Measurements from ENCODE around the gene PRKACA. TPM values are rescaled to one million over a fixed set of nuclear protein-coding genes. Genes with fewer than 3 reads are reported as not detected.
"Not testable (repeated sequence)": the region's sequence is repeated elsewhere in the genome, so short reads cannot be mapped to it uniquely, and the experiment has no call there.

Gene PRKACA
- polyA plus RNA-seq, 1 donor from 2014 or later: 1.4 TPM

DNA sequence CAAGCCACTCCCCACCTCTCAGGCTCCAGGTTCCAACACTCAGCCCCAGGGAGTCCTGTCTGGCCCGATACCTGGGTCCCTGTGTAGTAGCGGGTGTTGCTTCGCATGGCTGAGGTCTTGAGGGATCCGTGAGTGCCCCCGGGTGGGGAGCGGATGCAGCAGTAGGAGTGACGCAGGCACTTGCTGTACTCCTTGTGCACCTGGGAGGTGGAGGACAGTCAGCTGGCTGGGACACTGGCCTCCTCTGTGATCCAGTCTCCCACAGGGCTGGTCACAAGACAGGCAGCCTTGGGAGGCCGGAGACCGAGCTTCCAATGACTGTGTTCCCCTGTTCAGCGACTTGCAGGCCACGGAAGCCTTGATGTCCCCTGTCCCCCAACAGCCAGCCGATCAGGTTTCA lies 35.2 kb upstream of the PRKACA start:
- Mint-ChIP-seq H3K27me3 (no peaks in the 10 kb centered on the region), H3K4me1 (peaks cover 9 to 11% (median 10%) of the 10 kb centered on the region in 3 donors), H3K4me3 (no peak overlapping the region), H3K36me3 (peaks cover 8% of the 10 kb centered on the region), H3K27ac (no peak overlapping the region), H3K9me3 (no peaks in the 10 kb centered on the region)

DNA sequence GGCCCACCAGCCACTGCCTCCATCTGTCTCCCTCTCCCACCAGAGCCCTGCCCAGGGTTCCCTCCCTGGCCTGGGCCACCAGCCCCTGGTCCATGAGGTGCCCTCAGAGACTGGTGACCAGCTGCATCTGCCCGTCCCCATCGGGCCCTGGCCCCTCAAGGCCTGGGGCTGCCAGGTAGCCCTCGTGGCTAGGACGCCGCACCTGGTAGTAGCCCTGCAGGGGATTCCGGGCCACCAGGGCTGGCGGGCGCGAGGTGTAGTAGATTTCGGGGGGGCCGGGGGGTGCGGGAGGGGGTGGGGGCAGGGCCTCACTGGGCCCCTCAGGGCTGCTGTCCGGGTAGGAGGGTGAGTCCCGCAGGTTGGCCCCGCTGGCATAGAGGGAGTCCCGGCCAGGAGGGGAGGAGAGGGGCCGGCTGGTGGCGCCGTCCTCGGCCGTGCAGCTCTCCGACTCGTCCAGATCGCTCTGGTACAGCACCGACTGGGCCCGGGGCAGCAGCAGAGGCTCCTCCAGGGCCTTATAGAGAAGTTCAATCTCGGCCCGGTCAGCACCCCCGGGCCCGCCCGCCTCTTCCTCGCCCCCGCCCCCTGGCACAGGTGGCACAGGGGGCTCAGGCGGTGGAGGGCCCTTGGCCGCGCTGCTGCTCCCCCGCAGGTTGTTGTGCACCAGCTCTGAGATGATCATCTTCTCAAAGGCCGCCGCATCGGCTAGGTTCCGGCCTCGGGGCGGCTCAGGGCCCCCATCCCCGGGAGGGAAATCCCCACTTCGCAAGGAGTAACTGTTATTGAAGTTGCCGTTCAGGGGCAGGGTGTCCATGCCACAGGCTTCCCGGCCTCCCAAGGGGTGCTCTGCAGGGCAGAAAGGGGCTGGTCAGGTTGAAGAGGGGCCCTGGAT lies 33.5 kb upstream of the PRKACA start:
- Mint-ChIP-seq H3K27ac (no peak overlapping the region), H3K27me3 (no peaks in the 10 kb centered on the region), H3K4me3 (peak overlapping the region in 1 of 4 donors; percentile 17), H3K9me3 (no peaks in the 10 kb centered on the region), H3K4me1 (peaks cover 9 to 11% (median 11%) of the 10 kb centered on the region in 3 donors), H3K36me3 (peaks cover 8% of the 10 kb centered on the region)

DNA sequence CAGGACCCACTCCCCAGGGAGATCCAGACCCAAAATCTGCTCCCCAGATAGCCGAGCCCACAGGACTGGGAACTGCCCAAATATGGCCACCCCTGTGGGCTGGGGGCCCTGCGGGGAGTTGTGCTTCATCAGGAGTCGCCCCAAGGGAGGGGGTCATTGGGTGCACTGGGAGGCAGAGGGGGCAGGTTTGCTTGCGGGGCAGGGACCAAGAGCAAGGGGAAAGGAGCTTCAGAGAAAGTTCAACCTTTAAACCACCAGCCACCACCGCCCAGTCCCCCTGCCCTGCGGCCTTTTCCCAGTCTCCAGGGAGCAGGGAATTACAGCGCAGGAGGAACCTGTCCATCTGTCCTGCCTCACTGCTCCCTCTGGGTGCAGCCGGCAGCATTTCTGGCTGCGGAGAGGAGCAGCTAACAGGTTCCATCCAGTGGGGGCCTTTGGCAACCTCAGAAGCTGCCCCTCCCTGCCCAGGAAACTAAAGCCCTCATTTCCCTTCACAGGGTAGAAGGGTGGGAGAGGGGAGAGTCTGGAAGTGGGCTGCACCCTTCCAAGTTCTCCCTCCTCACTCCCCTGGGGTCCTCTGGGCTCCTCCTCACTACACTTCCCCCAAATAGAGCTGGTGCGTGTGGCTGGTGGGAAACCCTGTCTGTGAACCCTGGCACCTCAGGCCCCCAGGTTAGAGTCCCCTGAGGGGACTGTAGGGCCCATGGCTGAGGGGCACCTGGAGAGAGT lies 32.6 kb upstream of the PRKACA start:
- H3K4me1 Mint-ChIP-seq: peaks cover 9 to 13% (median 11%) of the 10 kb centered on the region in 3 donors
- H3K9me3 Mint-ChIP-seq: no peaks in the 10 kb centered on the region
- H3K27ac Mint-ChIP-seq: no peak overlapping the region
- H3K36me3 Mint-ChIP-seq: peaks cover 7% of the 10 kb centered on the region
- H3K4me3 Mint-ChIP-seq: peak overlapping the region in 2 of 4 donors; percentile 60 to 89
- no peaks in the 10 kb centered on the region for H3K27me3 Mint-ChIP-seq

DNA sequence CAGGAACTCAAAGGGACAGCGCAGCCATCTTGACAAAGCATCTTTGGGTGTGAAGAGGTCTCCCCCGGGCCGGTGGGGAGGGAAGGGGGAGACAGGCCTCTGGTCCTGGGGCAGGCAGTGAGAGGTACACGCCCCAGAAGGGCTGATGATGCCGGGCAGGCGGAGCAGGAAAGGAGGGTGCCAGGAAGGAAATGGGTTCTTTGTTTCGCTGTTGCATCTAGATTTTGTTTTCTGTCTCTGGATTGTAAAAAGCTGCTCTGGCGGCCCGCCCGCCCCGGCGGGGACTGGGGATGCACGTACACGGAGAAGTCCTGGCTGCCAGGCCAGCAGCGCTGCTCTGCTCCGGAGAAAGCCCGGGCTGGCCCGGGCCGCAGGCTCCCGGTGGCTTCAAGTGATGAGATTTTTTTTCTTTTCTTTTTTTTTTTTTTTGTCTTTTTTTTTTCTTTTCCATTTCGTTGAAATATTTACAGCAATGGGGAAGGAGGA lies 32.0 kb upstream of the PRKACA start:
- Mint-ChIP-seq H3K9me3 (no peaks in the 10 kb centered on the region), H3K4me1 (peaks cover 9 to 13% (median 12%) of the 10 kb centered on the region in 3 donors), H3K27ac (peak overlapping the region; percentile 31 to 82 (median 37)), H3K4me3 (peak overlapping the region; percentile 65 to 89 (median 74)), H3K27me3 (no peaks in the 10 kb centered on the region), H3K36me3 (peaks cover 4% of the 10 kb centered on the region)

DNA sequence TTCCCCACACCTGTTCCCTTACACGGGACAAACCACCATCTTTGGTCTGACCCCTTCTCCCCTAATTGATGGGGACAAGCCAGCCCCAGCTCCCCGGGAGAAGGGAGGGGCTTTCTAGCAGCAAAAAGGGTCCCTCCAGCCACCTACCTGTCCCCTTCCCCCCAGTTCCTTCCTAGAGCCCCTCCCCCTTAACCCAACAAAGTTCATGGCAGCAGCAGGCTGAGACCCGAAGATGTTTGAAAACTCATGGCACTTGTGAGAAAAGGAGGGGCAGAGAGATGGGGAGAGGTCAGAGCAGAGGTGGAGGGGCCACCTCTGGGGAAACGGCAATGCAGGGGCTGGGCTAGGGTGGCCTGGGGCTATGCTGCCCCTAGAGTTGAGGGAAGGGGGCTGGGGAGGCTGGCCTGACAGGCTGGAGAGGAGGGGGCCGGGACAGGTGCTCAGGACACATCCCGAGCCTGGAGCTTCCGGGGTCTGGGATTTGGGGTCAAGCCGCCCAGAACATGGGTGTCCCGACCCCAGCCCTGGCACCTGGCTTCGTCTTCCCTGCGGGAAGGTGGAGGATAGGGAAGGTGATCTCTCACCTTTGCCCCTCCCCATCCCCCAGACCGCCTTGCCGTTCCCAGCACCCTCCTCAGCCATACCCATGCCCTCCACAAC lies 31.3 kb upstream of the PRKACA start:
- H3K27me3 Mint-ChIP-seq: no peaks in the 10 kb centered on the region
- peaks cover 4% of the 10 kb centered on the region for H3K36me3 Mint-ChIP-seq
- H3K9me3 Mint-ChIP-seq: no peaks in the 10 kb centered on the region
- H3K4me1 Mint-ChIP-seq: peaks cover 9 to 13% (median 12%) of the 10 kb centered on the region in 3 donors
- H3K27ac Mint-ChIP-seq: peak overlapping the region in 2 of 3 donors; percentile 31 to 92
- peak overlapping the region in 3 of 4 donors; percentile 65 to 89 (median 72) for H3K4me3 Mint-ChIP-seq

DNA sequence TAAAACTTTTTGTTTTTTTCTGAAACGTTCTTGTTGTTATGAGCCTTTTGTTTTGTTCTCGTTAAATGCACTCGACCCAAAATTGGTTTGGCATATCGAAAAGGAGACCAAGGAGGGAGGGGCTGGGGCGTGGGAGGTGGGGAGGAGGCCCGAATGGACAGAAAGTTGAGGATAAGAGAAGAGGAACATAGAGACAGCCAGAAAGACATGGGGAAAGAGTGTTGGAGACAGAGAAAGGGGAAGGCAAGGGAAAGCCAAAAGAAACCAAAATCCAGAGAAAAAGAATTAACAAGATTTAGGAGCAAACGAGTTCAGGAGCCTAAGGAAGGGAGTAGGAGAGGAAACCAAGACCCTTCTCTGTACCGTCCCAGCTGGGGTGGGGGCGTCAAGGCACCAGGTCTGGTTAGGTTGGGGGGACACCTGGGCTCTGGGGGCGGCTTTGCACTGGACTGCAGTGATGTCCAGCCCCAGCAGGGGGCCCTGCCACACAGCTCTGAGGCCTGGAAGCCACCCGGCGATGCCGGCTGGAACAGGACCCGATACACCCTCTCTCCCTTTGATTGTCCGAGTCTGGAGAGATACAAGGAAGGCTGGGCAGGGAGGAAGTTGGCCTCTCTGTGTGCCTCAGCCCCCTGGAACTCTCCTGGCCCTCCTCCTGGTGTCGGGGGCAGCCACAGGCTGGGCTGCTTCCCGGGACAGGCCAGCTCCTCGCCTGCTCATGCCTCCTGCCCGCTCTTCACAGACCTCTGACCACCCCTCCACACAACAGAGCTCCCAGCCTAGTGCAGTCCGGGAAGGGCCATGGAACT lies 30.4 kb upstream of the PRKACA start:
- Mint-ChIP-seq H3K36me3 (peaks cover 4% of the 10 kb centered on the region), H3K4me1 (peaks cover 9 to 13% (median 12%) of the 10 kb centered on the region in 3 donors), H3K9me3 (no peaks in the 10 kb centered on the region), H3K27ac (peak overlapping the region in 1 of 3 donors; percentile 92), H3K4me3 (peak overlapping the region in 2 of 4 donors; percentile 41 to 54), H3K27me3 (no peaks in the 10 kb centered on the region)

DNA sequence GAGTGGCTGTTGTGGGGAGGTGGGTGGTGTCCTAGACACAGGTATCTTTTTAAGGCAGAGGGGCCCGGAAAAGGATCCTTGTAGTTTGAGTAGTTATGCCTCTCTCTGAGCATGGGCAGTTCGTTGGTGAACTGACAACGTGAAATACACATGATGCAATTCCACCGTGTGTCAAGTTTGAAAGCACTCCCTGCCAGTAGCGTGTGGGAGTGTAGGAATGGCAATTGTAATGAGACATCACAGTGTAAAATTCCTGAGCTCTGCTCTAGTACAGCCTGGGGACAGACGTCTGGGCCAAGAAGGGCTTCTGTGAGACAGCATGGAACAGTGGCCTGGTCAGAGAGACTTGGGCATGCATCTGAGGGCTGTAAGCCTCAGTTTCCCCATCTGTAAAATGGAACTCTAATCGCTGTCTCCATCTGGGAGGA lies 29.2 kb upstream of the PRKACA start:
- Mint-ChIP-seq H3K36me3 (peaks cover 7% of the 10 kb centered on the region), H3K4me3 (no peak overlapping the region), H3K27ac (no peak overlapping the region), H3K9me3 (no peaks in the 10 kb centered on the region), H3K4me1 (peaks cover 9 to 13% (median 12%) of the 10 kb centered on the region in 3 donors), H3K27me3 (no peaks in the 10 kb centered on the region)

DNA sequence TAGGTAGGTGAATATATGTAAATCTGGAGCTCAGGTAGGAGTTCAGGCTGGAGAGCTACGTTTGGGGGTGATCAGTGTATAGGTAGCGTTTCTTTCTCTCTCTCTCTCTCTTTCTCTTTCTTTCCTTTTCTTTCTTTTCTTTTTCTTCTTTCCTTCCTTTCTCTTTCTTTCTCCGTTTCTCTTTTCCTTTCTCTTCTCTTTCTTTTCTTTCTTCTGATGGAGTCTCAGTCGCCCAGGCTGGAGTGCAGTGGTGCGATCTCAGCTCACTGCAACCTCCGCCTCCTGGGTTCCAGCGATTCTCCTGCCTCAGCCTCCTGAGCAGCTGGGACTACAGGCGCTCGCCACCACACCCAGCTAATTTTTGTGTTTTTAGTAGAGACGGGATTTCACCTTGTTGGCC lies 28.6 kb upstream of the PRKACA start:
- not testable (repeated sequence) for H3K9me3 Mint-ChIP-seq, H3K4me3 Mint-ChIP-seq
- peaks cover 9 to 13% (median 12%) of the 10 kb centered on the region in 3 donors for H3K4me1 Mint-ChIP-seq

DNA sequence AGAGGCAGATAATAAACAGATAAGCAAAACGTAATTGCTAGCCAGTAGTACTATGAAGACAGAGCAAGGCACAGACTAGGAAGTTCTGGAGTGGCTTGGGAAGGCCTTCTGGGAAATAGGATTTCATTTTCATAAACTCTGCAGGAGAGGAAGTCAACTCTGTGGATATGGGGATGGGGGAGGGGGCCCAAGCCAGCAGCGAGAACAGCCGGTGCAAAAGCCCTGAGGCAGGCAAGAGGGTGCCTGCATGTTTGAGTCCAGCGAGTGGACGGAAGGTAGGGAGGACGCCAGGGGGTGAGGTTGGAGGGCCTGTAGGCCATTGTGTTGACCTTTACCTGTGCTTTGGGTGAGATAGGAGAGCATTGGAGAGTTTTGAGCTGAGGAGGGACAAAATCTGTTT lies 27.8 kb upstream of the PRKACA start:
- H3K36me3 Mint-ChIP-seq: peaks cover 4% of the 10 kb centered on the region
- H3K27me3 Mint-ChIP-seq: no peaks in the 10 kb centered on the region
- H3K4me3 Mint-ChIP-seq: no peak overlapping the region

More for the DNA sequence above, 28.6 kb upstream of the PRKACA start:
- H3K36me3 Mint-ChIP-seq, H3K27me3 Mint-ChIP-seq, H3K27ac Mint-ChIP-seq: not testable (repeated sequence)

DNA sequence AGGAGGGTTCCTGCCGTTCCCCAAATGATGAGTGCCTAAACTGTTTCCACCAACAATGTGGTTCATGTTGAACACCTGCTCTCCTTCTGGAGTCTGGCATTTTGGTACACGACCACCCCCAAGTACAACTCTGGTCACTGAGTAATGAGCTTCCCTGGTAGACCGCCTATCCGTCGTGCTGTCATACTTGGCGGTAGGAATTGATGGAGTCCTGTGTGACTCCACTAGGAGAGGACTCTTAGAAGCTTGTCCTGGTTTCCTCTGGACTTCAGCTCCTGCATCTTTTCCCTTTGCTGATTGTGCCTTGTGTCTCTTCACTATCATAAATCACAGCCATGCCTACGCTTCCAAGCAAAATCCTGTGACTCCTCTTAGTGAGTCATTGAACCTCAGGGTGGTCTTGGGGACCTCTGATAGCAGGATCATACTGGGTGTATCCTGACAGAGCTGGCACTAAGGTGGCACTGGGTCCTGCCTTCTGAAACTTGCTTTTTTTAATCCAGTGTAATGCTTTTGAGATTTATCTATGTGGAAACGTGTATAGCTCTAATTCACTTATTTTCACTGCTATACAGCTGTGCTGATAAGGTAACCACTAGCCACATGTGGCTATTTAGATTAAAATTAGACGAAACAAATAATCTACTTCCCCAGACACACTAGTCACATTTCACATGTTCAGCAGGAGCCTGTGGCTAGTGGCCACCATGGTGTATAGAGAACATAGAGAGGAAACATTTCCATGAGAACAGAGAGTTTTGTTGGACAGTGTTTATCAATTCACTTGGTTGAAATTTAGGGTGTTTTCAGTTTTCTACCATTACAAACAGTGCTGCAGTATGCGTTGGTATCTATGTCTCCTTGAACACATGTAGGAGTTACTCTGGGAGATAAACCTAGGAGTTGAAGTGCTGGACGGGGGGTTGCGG lies 25.0 kb upstream of the PRKACA start:
- H3K27ac Mint-ChIP-seq: no peak overlapping the region
- no peaks in the 10 kb centered on the region for H3K9me3 Mint-ChIP-seq
- no peaks in the 10 kb centered on the region for H3K27me3 Mint-ChIP-seq
- peak overlapping the region in 1 of 4 donors; percentile 51 for H3K4me3 Mint-ChIP-seq
- H3K4me1 Mint-ChIP-seq: peaks cover 0 to 9% (median 8%) of the 10 kb centered on the region in 3 donors
- H3K36me3 Mint-ChIP-seq: peaks cover 2% of the 10 kb centered on the region

More for the DNA sequence above, 27.8 kb upstream of the PRKACA start:
- peak overlapping the region in 1 of 3 donors; percentile 81 for H3K27ac Mint-ChIP-seq
- H3K9me3 Mint-ChIP-seq: no peaks in the 10 kb centered on the region
- H3K4me1 Mint-ChIP-seq: peaks cover 9 to 13% (median 12%) of the 10 kb centered on the region in 3 donors

DNA sequence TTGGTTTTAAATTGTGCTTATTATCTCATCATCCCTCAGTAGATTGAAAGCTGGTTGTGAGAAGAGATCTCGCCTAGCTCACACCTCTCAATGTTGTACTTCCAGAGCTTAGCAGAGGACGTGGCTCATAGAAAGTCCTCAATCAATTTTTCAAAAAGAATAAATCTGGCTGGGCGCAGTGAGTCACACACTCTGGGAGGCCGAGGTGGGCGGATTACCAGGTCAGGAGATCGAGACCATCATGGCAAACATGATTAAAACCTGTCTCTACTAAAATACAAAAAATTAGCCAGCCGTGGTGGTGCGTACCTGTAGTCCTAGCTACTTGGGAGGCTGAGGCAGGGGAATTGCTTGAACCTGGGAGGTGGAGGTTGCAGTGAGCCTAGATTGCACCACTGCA lies 23.5 kb upstream of the PRKACA start:
- Mint-ChIP-seq H3K4me1 (peaks cover 5 to 12% (median 10%) of the 10 kb centered on the region in 3 donors), H3K4me3 (no peak overlapping the region), H3K27me3 (no peaks in the 10 kb centered on the region), H3K27ac (no peak overlapping the region), H3K36me3 (peaks cover 2% of the 10 kb centered on the region), H3K9me3 (no peaks in the 10 kb centered on the region)

DNA sequence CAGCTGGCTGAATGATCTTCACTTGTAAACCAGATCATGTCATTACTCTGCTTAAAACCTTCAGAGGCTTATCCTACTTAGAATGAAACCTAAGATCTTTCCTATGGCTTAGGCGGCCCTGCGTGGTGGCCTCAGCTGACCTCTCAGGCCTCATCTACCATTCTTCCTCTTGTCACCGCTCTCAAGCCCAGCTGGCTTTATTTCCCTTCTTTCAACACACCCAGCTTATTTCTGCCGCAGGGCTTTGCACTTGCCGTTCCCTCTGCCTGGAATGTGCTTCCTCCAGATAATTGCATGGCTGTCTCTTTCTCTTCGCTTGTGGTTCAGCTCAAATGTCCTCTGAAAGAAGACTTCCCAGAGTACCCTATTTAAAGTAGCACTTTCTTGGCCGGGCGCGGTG lies 22.4 kb upstream of the PRKACA start:
- H3K27me3 Mint-ChIP-seq: no peaks in the 10 kb centered on the region
- peak overlapping the region in 1 of 3 donors; percentile 77 for H3K27ac Mint-ChIP-seq
- H3K4me1 Mint-ChIP-seq: peaks cover 5 to 18% (median 8%) of the 10 kb centered on the region in 3 donors
- H3K9me3 Mint-ChIP-seq: no peaks in the 10 kb centered on the region
- peak overlapping the region in 3 of 4 donors; percentile 0 to 61 (median 7) for H3K4me3 Mint-ChIP-seq
- peaks cover 2% of the 10 kb centered on the region for H3K36me3 Mint-ChIP-seq

DNA sequence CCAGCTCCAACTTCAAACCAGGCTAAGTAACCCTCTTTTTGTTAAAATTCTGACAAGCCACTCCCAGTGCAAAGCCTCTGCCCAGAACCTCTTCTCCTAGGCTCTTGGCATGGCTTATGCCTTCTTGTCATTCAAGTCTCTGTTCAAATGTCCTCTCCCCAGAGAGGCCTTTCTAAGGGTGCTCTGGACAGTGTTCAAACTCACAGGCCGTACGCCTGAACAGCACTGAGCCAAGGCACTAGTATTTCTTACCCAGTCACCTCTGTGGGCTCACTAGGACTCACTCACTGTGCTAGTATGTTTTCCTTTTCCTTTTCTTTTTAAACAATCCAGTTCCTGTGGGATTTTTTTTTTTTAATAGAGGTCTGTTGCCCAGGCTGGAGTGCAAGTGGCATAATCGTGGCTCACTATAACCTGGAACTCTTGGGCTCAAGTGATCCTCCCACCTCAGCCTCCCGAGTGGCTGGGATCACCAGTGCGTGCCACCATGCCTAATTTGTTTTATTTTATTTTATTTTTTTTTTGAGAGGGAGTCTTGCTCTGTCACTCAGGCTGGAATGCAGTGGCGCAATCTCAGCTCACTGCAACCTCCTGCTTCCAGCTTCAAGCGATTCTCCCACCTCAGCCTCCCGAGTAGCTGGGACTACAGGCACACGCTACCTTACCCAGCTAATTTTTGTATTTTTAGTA lies 21.2 kb upstream of the PRKACA start:
- H3K9me3 Mint-ChIP-seq: no peaks in the 10 kb centered on the region

More for the DNA sequence above, 21.2 kb upstream of the PRKACA start:
- H3K4me3 Mint-ChIP-seq: peak overlapping the region; percentile 45 to 82 (median 64)
- no peak overlapping the region for H3K27ac Mint-ChIP-seq
- H3K36me3 Mint-ChIP-seq: peaks cover 2% of the 10 kb centered on the region
- peaks cover 5 to 18% (median 8%) of the 10 kb centered on the region in 3 donors for H3K4me1 Mint-ChIP-seq
- H3K27me3 Mint-ChIP-seq: no peaks in the 10 kb centered on the region

All from IgD-negative memory B cell (primary cell).